ENCODE measurements around the gene KRTAP5-10.
"Not testable (repeated sequence)": the region's sequence is repeated elsewhere in the genome, so short reads cannot be mapped to it uniquely, and the experiment has no call there.

The KRTAP5-10 gene

DNA sequence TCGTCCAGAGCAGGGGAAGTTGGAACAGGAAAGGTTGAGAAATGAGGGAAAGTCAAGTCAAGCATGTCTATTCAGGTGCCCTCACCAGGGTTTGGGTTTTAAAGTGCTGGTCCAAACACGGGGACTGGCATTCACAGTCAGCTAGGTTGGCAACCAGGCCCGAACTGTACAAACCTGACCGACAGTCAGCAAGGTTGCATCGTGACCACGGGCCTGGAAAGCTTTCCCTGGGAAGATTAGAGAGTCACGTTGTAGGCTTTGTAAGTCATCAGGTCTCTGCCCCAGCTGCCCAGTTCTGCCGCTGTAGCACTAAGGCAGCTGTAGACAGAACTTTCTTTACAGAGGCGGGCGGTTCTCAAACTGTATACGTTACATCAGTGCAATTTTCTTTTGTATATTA lies 7.4 kb downstream of the KRTAP5-10 start:
- no peak for DNase-seq (ENCODE audit: low read depth)

DNA sequence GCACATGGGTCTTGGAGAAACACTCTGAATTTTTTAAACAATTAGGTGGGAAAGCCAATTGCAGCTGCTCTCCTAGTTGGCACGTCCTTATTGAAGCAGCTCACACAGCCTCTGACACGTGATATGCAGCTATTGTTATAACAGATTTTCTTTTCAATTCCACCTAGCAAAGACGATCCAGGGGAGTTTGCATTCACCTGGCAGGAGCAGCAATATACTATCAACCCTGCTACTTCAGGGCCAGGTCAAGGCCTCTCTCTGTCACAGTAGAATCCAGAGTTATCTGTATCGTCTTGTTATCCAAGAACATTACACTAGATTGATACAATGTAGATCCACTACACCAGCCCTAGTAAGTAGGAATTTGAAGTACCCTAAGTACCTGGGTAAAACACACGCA lies 9.1 kb downstream of the KRTAP5-10 start:
- no peak for DNase-seq (ENCODE audit: low read depth)

DNA sequence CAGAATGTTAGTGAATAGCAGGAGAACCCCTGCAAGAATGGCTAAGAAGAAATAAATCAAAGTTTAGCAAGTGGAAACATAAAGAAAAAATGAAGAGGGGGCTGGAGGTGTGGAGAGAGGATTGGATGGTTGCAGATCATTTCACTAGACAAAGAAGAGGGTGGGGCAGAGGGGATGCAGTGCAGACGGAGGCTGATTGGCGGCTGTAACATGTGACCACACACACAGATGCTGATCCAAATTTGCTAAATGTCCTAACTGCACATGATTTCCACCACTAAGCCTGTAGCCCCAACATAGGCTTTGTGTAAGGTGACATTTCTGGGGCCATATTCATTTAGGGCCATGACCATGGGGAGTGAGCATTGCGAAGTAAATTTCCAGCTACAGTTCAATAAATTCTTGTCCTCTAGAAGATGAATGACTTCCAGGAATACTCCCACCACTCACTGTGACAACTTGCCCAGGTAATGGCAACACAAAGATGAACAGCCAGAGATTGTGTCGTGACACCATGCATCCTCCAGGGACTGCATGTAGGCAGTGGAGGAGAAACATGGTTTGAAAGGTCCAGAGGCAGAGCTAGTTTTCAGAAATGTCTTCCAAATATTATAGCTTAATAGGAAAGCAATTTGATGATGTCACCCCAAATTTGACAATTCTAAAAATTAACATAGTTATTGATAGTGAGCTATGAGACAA lies 10.5 kb downstream of the KRTAP5-10 start:
- DNase-seq (ENCODE audit: low read depth): no peak

DNA sequence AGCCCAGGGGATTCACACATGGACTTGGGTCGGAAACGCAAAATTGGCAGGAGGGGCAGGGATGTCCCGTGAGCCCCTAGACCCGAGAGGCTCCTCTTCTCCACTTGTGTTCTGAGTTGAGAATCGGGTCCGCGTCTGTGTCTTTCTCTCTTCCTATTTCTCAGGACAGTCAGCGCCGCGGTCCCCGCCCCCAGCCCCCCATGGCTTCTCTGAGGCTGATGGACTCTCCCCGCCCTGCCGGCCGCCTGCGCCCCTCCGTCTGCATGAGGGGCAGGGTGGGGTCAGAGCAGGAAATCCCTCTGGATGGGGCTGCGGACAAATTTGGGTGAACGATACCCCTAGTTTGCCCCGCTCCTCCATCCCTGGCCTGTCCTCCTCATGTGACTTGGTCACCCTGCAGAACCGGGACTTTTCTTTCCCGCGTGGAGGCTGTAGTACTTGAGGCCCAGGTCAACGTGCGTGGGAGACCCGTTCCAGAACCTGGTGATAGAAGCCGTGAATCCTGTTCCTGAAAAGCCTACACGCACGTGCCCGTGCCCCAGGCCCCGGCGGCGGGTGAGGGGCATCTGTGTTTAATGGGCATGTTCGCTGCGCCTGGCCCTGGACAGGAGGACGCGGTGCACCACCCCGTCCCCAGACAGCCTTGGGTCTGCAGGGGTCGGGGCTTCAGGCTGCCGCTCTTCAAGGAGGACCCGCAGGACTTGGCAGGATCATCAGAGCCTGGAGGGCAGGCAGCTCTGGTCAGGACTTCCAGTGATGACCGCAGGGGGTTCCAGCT lies 11.5 kb downstream of the KRTAP5-10 start:
- not testable (repeated sequence) for DNase-seq (ENCODE audit: low read depth)

DNA sequence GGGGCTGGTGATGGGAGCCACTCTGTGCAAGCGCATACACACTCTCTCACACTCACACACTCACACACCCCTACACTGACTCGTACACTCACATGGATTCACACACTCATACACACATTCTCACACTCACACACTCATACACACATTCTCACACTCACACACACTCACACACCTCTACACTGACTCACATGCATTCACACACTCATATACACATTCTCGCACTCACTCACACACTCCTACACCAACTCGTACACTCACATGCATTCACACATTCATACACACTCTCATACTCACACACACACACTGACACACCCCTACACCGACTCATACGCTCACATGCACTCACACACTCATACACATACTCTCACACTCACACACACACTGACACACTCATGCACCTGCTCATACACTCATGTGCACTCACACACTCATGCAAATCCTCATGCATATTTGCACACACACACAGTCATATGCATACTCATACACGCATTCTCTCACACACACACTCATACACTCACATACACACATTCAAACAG lies 12.2 kb downstream of the KRTAP5-10 start:
- no peak for DNase-seq (ENCODE audit: low read depth)

DNA sequence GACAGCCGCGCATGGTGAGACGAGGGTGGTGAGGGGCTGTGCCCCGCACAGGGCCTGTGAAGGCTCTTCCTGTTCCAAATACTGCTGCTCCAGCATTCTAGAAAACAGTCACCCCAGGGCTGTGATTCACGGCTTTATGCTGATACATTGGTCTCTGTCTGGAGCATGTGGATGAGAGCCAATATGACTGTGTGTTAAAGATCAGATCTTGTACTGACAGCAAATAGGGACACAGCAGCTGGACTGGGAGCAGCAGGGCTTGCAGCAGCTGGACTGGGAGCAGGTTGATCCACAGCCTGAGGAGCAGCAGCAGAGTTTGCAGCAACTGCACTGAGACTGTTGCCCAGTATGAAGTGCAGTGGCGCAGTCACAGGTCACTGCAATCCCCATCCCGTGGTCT lies 14.2 kb downstream of the KRTAP5-10 start:
- not testable (repeated sequence) for DNase-seq (ENCODE audit: low read depth)

DNA sequence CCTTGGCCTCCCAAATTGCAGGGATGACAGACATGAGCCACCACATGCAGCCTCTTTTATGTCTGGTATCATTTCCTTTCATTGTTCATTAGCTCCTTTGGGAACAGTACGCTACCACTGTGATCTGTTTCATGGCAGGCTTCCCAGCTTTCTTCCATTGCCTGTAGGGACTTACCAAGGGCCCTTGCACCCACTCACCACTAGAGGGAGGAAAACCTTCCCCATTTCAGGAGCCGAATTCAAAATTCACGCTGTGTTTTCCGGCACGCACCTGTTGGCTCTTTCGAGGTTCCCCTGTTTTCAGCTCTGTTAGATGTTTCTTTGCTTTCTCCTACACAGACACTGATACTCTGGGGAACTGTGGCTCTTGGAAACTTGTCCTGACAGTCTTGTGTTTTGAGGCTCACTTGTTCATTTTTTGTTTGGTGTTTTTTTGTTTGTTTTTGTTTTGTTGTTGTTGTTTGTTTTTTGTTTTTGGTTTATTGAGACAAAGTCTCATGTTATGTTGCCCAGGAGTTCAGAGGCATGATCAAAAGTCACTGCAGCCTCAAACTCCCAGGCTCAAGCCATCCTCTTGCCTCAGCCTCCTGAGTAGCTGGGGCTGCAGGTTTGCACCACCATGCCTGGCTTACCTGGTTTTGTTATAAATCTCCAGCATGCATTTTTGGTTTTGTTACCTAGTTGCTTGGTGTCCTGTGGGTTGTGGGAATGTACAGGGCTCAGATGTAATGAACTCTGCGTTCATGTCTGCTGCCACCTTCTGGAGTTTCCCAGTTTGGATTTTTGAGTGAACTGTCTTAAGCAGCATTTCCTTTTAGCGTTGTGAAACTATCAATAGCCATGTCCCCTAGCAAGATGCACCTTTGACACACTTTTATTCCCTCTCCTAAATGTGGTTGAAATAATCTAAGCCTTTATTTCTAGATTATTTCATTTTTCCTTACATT lies 15.0 kb downstream of the KRTAP5-10 start:
- no peak for DNase-seq (ENCODE audit: low read depth)

DNA sequence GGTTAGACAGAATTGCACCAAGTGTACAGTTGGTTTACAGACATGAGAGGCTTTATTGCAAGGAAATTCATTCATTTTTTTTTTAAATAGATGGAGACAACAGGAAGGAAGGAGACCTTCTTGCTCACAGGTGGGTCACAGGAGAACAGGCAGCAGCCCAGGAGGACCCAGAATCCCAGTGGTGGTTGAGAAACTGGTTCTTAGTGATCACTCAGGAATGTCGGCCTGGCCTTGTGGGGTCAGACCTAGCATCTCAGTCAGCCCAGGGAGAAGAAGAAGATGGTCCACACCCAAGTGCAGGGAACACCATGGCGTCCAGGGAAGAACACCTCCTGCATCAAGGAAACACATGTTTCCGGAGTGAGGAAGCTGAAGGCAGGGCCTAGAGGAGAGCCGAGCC lies 16.5 kb downstream of the KRTAP5-10 start:
- DNase-seq (ENCODE audit: low read depth): no peak

DNA sequence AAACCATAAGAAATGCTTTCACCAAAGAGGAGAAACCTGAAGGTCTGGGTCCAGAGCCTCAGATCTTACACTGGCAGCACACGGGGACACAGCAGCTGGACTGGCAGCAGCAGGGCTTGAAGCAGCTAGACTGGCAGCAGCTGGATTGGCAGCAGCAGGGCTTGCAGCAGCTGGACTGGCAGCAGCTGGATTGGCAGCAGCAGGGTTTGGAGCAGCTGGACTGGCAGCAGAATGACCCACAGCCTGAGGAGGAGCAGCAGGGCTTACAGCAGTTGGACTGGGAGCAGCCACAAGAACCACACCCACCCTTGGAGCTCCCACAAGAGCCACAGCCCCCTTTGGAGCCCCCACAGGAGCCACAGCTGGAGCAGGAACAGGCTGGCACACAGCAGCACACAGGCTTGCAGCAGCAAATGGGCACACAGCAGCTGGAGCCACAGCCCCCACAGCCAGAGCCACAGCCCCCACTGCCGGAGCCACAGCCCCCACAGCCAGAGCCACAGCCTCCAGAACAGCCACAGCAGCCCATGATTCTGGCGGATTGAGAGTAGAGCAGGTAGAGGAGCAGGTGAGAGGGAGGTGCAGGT lies 17.0 kb downstream of the KRTAP5-10 start, which contains the start of gene KRTAP5-11:
KRTAP5-11 (minus strand) TSS at position 567 of the 587 bp plus-strand sequence; CDS start at position 529, 38 bp downstream.
- no peak for DNase-seq (ENCODE audit: low read depth)

DNA sequence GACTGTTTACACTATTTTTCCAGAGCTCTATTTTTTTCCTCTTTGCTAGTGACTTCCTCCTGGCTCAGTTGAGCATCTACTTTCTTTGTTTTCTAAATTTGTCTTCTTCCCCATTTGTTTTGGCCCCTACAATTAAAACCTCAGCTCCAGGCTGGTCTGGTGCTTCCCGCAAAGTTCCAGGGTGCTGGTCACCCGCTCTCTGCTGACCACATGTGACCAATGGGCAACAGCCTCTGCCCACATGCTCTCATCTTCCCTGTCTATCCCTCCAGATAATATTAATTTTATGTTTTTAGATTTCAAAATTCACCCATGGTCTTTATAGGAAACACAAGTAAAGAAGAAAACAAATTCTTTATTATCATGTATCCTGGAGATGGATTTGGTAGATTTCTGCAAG lies 17.6 kb downstream of the KRTAP5-10 start:
- DNase-seq (ENCODE audit: low read depth): not testable (repeated sequence)

DNA sequence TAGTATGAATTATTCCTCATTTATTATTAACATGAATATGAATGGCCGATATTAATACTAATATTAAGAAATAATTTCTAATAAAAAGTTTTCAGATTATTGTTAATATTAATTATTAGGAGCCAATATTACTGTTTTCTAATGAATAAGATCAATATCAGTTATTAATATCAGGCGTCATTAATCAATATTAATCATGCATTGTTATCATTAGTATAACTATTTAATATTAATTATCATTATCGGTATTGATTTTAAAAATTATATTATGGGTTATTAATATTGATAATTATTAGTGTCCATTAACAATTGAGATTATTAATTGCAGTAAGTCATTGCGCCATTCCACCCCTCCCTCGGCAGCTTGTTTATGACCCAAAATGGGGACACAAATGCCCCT lies 20.3 kb downstream of the KRTAP5-10 start:
- not testable (repeated sequence) for DNase-seq (ENCODE audit: low read depth)

DNA sequence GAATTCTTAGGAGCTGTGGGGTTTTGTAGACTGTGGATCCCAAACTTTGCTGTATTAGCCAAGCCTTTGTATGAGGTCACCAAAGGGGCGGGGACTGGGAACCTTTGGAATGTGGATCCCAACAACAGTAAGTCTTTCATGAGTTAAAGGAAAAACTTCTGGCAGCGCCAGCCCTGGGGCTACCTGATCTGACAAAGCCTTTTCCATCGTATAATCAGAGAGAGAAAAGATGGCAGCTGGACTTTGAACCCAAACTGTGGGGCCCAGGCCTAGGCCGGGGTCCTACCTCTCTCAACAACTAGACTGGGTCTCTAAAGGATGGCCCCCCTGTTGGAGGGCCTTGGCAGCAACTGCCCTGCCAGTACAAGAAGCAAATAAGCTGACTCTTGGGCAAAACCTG lies 23.0 kb downstream of the KRTAP5-10 start:
- not testable (repeated sequence) for DNase-seq (ENCODE audit: low read depth)

DNA sequence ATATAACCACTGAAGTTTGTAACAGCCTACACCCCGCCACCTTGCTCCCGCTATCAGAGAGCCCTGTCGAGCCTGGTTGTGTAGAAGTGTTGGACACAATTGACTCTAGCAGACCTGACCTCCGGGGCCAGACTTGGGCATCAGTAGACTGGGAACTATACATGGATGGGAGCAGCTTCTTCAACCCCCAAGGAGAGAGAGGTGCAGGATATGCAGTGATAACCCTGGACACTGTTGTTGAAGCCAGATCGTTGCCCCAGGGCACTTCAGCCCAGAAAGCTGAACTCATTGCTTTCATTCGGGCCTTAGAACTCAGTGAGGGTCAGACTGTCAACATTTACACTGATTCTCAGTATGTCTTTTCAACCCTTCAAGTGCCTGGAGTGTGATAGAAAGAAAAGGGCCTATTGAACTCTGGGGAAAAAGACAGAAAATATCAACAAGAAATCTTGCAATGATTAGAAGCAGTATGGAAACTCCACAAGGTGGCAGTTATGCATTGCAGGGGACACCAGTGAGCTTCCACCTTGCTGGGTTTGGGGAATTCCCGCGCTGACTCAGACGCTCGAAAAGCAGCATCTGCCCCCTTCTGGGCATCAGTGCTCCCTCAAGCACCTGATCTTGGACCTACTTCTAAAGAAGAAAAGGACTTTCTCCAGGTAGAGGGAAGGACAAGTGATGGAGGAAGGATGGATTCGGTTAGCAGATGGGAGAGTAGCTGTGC lies 23.6 kb downstream of the KRTAP5-10 start:
- not testable (repeated sequence) for DNase-seq (ENCODE audit: low read depth)

DNA sequence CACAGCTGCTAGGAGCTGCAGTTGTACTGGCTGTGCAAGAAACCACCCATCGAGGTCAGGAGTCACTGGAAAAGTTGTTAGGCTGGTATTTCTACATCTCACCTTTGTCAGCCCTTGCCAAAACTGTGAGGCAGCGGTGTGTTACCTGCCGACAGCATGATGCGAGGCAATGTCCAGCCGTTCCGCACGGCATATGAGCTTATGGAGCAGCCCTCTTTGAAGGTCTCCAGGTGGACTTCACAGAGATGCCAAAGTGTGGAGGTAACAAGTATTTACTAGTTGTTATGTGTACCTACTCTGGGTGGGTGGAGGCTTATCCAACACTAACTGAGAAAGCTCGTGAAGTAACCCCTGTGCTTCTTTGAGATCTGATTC lies 24.2 kb downstream of the KRTAP5-10 start:
- not testable (repeated sequence) for DNase-seq (ENCODE audit: low read depth)

DNA sequence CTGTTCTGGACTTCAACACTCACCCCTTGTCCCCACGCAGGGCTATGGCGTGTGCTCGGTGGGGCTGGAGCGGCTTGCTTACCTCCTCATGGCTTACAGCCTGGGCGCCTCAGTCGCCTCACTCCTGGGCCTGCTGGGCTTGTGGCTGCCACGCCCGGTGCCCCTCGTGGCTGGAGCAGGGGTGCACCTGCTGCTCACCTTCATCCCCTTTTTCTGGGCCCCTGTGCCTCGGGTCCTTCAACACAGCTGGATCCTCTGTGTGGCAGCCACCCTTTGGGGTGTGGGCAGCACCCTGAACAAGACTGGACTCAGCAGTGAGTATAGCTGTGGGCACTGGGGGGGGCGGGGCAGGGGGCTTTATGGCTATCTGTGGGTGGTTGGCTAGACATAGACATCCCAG lies 37.9 kb downstream of the KRTAP5-10 start:
- DNase-seq (ENCODE audit: low read depth): not testable (repeated sequence)

DNA sequence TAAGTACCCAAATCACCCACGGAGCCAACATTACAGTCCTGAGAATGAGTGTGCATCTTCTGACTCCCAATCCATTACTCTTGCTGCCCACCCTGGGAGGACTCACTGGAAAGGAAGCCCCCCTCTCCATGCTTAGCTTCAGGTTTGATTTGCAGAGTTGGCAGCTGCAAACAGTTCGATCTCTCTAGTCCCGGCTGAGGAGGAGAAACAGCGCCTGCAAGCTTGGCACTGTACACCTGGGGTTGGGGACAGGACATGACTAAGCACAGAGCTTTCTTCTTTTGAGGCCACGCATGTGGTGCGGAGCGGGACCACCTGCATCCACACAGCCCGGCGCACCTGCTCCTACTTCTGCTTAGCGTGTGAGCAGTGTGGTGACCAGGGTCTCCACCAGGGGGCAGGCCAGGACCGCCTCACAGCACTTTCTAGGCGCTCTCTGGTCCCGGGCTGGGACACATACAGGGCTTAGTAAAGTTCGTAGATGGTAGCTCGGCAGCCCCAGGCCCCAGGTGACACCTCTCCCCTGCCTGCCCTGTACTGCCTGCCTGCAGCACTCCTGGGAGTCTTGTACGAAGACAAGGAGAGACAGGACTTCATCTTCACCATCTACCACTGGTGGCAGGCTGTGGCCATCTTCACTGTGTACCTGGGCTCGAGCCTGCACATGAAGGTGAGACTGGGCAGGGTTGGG lies 39.6 kb downstream of the KRTAP5-10 start:
- DNase-seq (ENCODE audit: low read depth): not testable (repeated sequence)

DNA sequence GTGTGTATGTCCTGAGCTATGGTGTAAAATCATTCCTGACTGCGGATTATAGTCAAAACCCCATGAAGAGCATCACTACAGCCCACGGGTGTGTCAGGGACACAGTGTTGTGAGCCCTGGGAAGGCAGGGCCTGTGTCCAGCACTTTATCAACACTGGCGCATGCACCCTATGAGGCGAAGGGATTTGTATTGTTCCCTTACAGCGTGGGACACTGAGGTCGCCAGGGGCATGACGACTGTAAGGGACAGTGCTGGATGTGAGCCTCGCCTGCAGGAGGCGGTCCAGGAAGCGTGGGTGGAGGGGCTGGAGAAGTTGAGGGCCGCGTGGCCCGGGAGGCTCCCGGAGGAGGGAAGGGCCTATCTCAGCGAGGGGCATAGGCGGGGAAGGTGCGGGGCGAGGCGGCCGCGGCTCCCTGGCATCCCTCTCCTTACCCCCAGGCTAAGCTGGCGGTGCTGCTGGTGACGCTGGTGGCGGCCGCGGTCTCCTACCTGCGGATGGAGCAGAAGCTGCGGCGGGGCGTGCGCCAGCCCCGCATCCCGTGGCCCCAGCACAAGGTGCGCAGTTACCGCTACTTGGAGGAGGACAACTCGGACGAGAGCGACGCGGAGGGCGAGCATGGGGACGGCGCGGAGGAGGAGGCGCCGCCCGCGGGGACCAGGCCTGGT lies 41.6 kb downstream of the KRTAP5-10 start:
- DNase-seq (ENCODE audit: low read depth): not testable (repeated sequence)

DNA sequence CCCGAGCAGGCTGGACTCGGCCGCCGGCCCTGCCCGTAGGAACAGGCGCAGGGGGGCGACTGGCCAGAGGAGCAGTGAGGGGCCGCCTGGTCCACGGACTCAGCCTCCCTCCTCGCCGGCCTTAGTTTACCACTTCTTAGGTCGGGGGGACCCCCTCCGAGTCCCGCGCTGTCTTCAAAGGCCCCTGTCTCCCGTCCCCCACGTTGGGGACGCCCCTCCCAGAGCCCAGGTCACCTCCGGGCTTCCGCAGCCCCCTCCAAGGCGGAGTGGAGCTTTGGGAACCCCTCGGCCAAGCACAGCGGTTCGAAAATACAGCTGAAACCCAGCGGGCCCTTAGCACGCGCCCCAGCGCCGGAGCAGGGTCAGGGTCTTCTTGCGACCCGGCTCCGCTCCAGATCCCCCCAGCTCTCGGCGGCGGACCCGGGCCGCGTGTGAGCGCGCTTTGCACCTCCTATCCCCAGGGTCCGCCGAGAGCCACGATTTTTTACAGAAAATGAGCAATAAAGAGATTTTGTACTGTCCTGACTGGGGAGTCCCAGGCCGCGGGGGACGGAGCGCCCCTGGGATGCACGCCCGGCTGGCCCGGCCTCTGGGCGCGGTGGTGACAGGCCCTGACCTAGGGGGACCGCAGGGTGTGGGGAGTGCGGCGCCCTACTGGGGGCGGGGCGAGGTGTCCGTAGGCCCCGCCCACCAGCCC lies 42.3 kb downstream of the KRTAP5-10 start:
- not testable (repeated sequence) for DNase-seq (ENCODE audit: low read depth)

DNA sequence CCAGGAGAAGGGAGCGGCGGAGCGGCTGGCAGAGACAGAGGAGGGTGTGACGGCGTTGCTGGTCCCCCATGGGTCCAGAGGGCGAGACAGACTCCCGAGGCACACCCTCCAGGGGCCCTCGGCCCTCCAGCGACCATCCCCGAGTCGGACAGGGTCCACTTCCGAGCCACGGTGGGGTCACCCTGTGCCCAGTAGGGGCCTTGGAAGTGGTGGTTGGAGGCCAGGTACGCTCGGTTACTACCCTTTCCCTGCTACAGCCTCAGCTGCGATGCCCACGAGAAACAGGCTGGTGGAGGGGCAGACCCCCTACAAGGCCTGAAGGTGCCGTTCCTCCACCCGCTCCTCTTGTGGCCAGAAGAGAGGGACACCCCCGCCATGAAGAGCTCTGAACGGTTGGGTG lies 42.9 kb downstream of the KRTAP5-10 start:
- not testable (repeated sequence) for DNase-seq (ENCODE audit: low read depth)
